Adrenal gland (tissue), 12 donors: ENCODE results near the gene GYG2. TPM values are rescaled to one million over a fixed set of nuclear protein-coding genes. Genes with fewer than 3 reads are reported as not detected.

Experiments
- DNase-seq, 7 donors: peaks; one replicate each; pipeline ENCODE4 v3.0.0-alpha.2; 2019 to 2020
- H3K27ac ChIP-seq, 5 donors: fragments of 200-600 bp; sonication (generic) in 4 of 5; 1 replicate in 3 of 5; 2 replicates in 2 of 5; pipeline versions ENCODE4 v1.5.1 to v1.8.0; 2016 to 2020; ENCODE audit warnings: mild to moderate bottlenecking in 1 of 5
- H3K27me3 ChIP-seq: fragments of 200-600 bp; 2 replicates; pipeline ENCODE4 v1.8.0; 2021
- H3K36me3 ChIP-seq, 2 donors: fragments of 200-600 bp; replicated peaks in 1 of 2; 1 replicate in 1 of 2; 2 replicates in 1 of 2; pipeline versions ENCODE4 v1.5.1 to v1.8.0; 2018 to 2022
- H3K4me1 ChIP-seq, 2 donors: fragments of 200-600 bp; replicated peaks in 1 of 2; 1 replicate in 1 of 2; 2 replicates in 1 of 2; pipeline versions ENCODE4 v1.5.1 to v1.8.0; 2018 to 2021
- H3K4me3 ChIP-seq, 4 donors: fragments of 200-600 bp; sonication (generic) in 3 of 4; one replicate each; pipeline ENCODE4 v1.5.1; 2016 to 2018
- H3K9me3 ChIP-seq, 3 donors: fragments of 200-600 bp; sonication (generic) in 1 of 3; replicated peaks in 1 of 3; 1 replicate in 2 of 3; 2 replicates in 1 of 3; pipeline versions ENCODE4 v1.5.1 to v1.8.0; 2016 to 2021
- CTCF ChIP-seq, 6 experiments: fragments of 450-650 bp in 4 of 6; fragments of 200-600 bp in 2 of 6; sonication (generic) in 1 of 6; IDR thresholded peaks; 1 replicate in 5 of 6; 2 replicates in 1 of 6; pipeline versions ENCODE4 v1.5.1 to v1.8.0; 2016 to 2021; ENCODE audit warnings: antibody characterized with exemption in 6 of 6, mild to moderate bottlenecking in 2 of 6, moderate library complexity in 1 of 6
- POLR2A ChIP-seq, 2 donors: fragments of 450-650 bp; IDR thresholded peaks; one replicate each; pipeline ENCODE4 v1.6.1; 2017; ENCODE audit warnings: antibody characterized with exemption in 2 of 2, mild to moderate bottlenecking in 2 of 2, moderate library complexity in 1 of 2
- WGBS, 4 donors: extraction: QIAGEN DNeasy Blood & Tissue Kit in 2 of 4; methylation state at CpG; one replicate each; pipeline versions ENCODE4 v1.1.5 to v1.1.7; 2013 to 2017; 5-methylcytosine and 5-hydroxymethylcytosine counted together
- intact Hi-C, 2 donors: fragments of 100-400 bp; cut with DNase I; formaldehyde crosslinking; loops; one replicate each; pipeline versions ENCODE4 v1.14.1 to v1.15.0; 2022 to 2023
- polyA plus RNA-seq, 3 donors: library from polyadenylated mRNA; stranded (reverse); fragments of 200-250 nt in 2 of 3; fragments of 350-450 nt in 1 of 3; fragmentation: Illumina TruSeq in 1 of 3; extraction: RNeasy Lipid Tissue Mini Kit (QIAGEN cat#74804) in 1 of 3; gene quantifications; one replicate each; pipeline ENCODE4 v1.2.3, GENCODE V29; 2013 to 2014
- total RNA-seq, 9 donors: library from RNA; depleted of rRNA in 4 of 9; stranded (reverse); fragments of >200 nt in 4 of 9; fragments of 120-200 nt in 1 of 9; fragmentation: NEBNext Ultra II Directional in 1 of 9; extraction: Animal tissue kit (Norgen Biotek cat#: 25700) in 1 of 9; gene quantifications; one replicate each; pipeline versions ENCODE4 v1.1.0 to v1.2.4, GENCODE V29; 2013 to 2023
- donor health status: healthy with polysubstance abuse.
- donor health status: Bipolar disorder and iron deficiency.
- donor health status: DM: yes; HTN: yes; CAD: no.
- donor health status: DM: no; HTN: no; CAD: no.
- donor health status: DM: no; HTN: no; CAD: no.
- donor health status: DM: yes; HTN: yes; CAD: no.

GYG2 gene
- total and polyA plus RNA-seq, 12 donors = 0.26 to 13.4 (median 2.3) TPM

GRCh38 chrX:2902841-2903240 is 74.1 kb downstream of the GYG2 start:
- Histone ChIP-seq H3K27ac (no peak overlapping the region), H3K9me3 (no peaks in the 10 kb centered on the region), H3K27me3 (no peaks in the 10 kb centered on the region), H3K4me3 (no peak overlapping the region), H3K4me1 (no peaks in the 10 kb centered on the region), H3K36me3 (no peaks in the 10 kb centered on the region)
- TF ChIP-seq POLR2A (IDR thresholded peaks at IDR 0.05) = no peak
- no peak for TF ChIP-seq CTCF (IDR thresholded peaks at IDR 0.05)
- DNase-seq = no peak
- intact Hi-C loops = no loop called here
- 96 to 100% (median 100%) methylated on average over 1 of the region's 1 CpG for WGBS, 4 donors

GRCh38 chrX:2903366-2903765 is 74.6 kb downstream of the GYG2 start:
- DNase-seq = no peak
- intact Hi-C loops = no loop called here

GRCh38 chrX:2907295-2907694 is 78.6 kb downstream of the GYG2 start:
- WGBS, 4 donors = 89 to 95% (median 93%) methylated on average over 3 to 27 of the region's 27 CpGs
- DNase-seq = no peak
- intact Hi-C loops = no loop called here
- Histone ChIP-seq H3K4me3 (no peak overlapping the region), H3K27me3 (no peaks in the 10 kb centered on the region), H3K4me1 (no peaks in the 10 kb centered on the region), H3K27ac (no peak overlapping the region), H3K9me3 (no peaks in the 10 kb centered on the region), H3K36me3 (no peaks in the 10 kb centered on the region)
- TF ChIP-seq POLR2A (IDR thresholded peaks at IDR 0.05) (no peak), CTCF (IDR thresholded peaks at IDR 0.05) (no peak)

More at GRCh38 chrX:2903366-2903765, 74.6 kb downstream of the GYG2 start:
- no peaks in the 10 kb centered on the region for H3K9me3 ChIP-seq
- no peaks in the 10 kb centered on the region for H3K36me3 ChIP-seq
- no peak overlapping the region for H3K27ac ChIP-seq
- 91 to 100% (median 97%) methylated on average over 2 of the region's 2 CpGs for WGBS, 4 donors
- H3K4me1 ChIP-seq = no peaks in the 10 kb centered on the region
- TF ChIP-seq POLR2A (IDR thresholded peaks at IDR 0.05) (no peak), CTCF (IDR thresholded peaks at IDR 0.05) (no peak)
- no peaks in the 10 kb centered on the region for H3K27me3 ChIP-seq
- H3K4me3 ChIP-seq = no peak overlapping the region

- TF ChIP-seq POLR2A (IDR thresholded peaks at IDR 0.05) (no peak), CTCF (IDR thresholded peaks at IDR 0.05) (no peak)
- no peaks in the 10 kb centered on the region for H3K4me1 ChIP-seq
- no peaks in the 10 kb centered on the region for H3K27me3 ChIP-seq
- no peaks in the 10 kb centered on the region for H3K36me3 ChIP-seq
- 48 to 100% (median 97%) methylated on average over 2 of the region's 2 CpGs for WGBS, 4 donors
- no peak for DNase-seq
- intact Hi-C loops = no loop called here
- H3K9me3 ChIP-seq = no peaks in the 10 kb centered on the region
- H3K4me3 ChIP-seq = no peak overlapping the region
- no peak overlapping the region for H3K27ac ChIP-seq
Observed at GRCh38 chrX:2908125-2908685, 79.5 kb downstream of the GYG2 start.
